K562 (cell line): Measurements from ENCODE around the gene TGM5. TPM values are rescaled to one million over a fixed set of nuclear protein-coding genes. Genes with fewer than 3 reads are reported as not detected.

Source experiments
- ATAC-seq: fragments of 200-7000 bp; cut with Tn5 transposase; 3 replicates; pipeline ENCODE4 v1.9.1; 2020; ENCODE audit warnings: moderate library complexity
- BruUV-seq: library from RNA; stranded (reverse); fragments of 400-500 nt; replicated peaks from 2 replicates; lab custom pipeline; 2021; lab: Mats Ljungman, UMichigan
- CTCF ChIA-PET: fragments of 300-600 bp; formaldehyde crosslinking; extraction: SDS; loops from one replicate; lab custom pipeline; 2021; ENCODE audit warnings: low intra/inter-chr PET ratio; lab: Yijun Ruan, JAX
- POLR2A ChIA-PET: fragments of 300-600, 350-650 bp; sonication (Branson Sonifier 250); formaldehyde crosslinking; extraction: SDS; loops from one replicate; lab custom pipeline; 2021; ENCODE audit warnings: antibody characterized with exemption, inconsistent platforms; lab: Yijun Ruan, JAX
- DNase-seq, 4 experiments: peaks; one replicate each; pipeline versions ENCODE4 v3.0.0 to v3.0.0-alpha.2; 2011 to 2018; ENCODE audit warnings: low spot score in 3 of 4, mixed read lengths in 3 of 4; ENCODE audit errors: extremely low read depth in 1 of 4
- FAIRE-seq: peaks from 2 replicates; lab custom pipeline; 2011; peaks lifted over from hg19 to GRCh38; lab: Jason Lieb, UNC
- H2AFZ ChIP-seq: 2 replicates; pipeline ENCODE4 v1.6.0; 2011; ENCODE audit warnings: low read depth, low read length, control low read depth, inconsistent platforms
- H3K27ac ChIP-seq: fragments of 200-600 bp; 3 replicates; pipeline ENCODE4 v1.8.0; 2011; ENCODE audit warnings: low read depth, mild to moderate bottlenecking, control low read depth, inconsistent platforms, low read length, moderate library complexity, mixed read lengths; ENCODE audit errors: extremely low read depth
- H3K27me3 ChIP-seq, 2 experiments: fragments of 300-600 bp in 1 of 2; 2 replicates in 1 of 2; 3 replicates in 1 of 2; pipeline versions ENCODE4 v1.6.0 to v1.8.0; 2011; ENCODE audit warnings: inconsistent platforms in 2 of 2, low read length in 2 of 2, mild to moderate bottlenecking in 1 of 2, mixed read lengths in 1 of 2, moderate library complexity in 1 of 2; ENCODE audit not compliant: control insufficient read depth in 2 of 2, insufficient read depth in 2 of 2
- H3K36me3 ChIP-seq: fragments of 300-600 bp; 3 replicates; pipeline ENCODE4 v1.8.0; 2011; ENCODE audit warnings: mild to moderate bottlenecking, low read length, inconsistent platforms; ENCODE audit not compliant: control insufficient read depth, insufficient read depth
- H3K4me1 ChIP-seq, 2 experiments: fragments of 200-600 bp in 1 of 2; replicated peaks in 1 of 2; 2 replicates in 1 of 2; 3 replicates in 1 of 2; pipeline versions ENCODE4 v1.5.1 to v1.8.0; 2011; ENCODE audit warnings: inconsistent platforms in 2 of 2, low read length in 2 of 2, mild to moderate bottlenecking in 1 of 2, mixed read lengths in 1 of 2, moderate library complexity in 1 of 2; ENCODE audit not compliant: control insufficient read depth in 2 of 2, insufficient read depth in 2 of 2
- H3K4me2 ChIP-seq: 2 replicates; pipeline ENCODE4 v1.6.1; 2011; ENCODE audit warnings: low read length, control low read depth, inconsistent platforms, mixed read lengths; ENCODE audit not compliant: insufficient read depth
- H3K4me3 ChIP-seq: fragments of 200-600 bp; sonication (generic), shearing (Covaris generic); 2 replicates; pipeline ENCODE4 v1.5.1; 2016; ENCODE audit warnings: control low read depth, inconsistent platforms
- H3K79me2 ChIP-seq: fragments of 200-600 bp; 3 replicates; pipeline ENCODE4 v1.8.0; 2011; ENCODE audit warnings: low read length, inconsistent platforms; ENCODE audit not compliant: control insufficient read depth, insufficient read depth
- H3K9ac ChIP-seq, 2 experiments: 2 replicates each; pipeline versions ENCODE4 v1.6.0 to v1.6.1; 2011; ENCODE audit warnings: low read depth in 2 of 2, low read length in 2 of 2, control low read depth in 1 of 2, inconsistent platforms in 1 of 2, mild to moderate bottlenecking in 1 of 2, mixed read lengths in 1 of 2; ENCODE audit not compliant: insufficient read depth in 1 of 2
- H3K9me1 ChIP-seq: one replicate; pipeline ENCODE4 v1.6.0; 2011; ENCODE audit warnings: inconsistent platforms, mild to moderate bottlenecking, low read length, moderate library complexity; ENCODE audit not compliant: control insufficient read depth, insufficient read depth
- H3K9me3 ChIP-seq: replicated peaks from 2 replicates; pipeline ENCODE4 v1.5.1; 2011; ENCODE audit warnings: low read depth, low read length, inconsistent platforms; ENCODE audit not compliant: control insufficient read depth, insufficient read depth
- H4K20me1 ChIP-seq: replicated peaks from 2 replicates; pipeline ENCODE4 v1.6.1; 2011; ENCODE audit warnings: low read length, inconsistent platforms, mixed read lengths; ENCODE audit not compliant: control insufficient read depth, insufficient read depth
- CUX1 ChIP-seq: fragments of 200-800 bp; sonication (Bioruptor generic); IDR thresholded peaks from 2 replicates; pipeline ENCODE4 v1.6.1; 2016; ENCODE audit warnings: missing genetic modification characterization, missing compliant biosample characterization
- SPI1 ChIP-seq: IDR thresholded peaks from 2 replicates; pipeline ENCODE4 v1.6.1; 2011; ENCODE audit warnings: low read depth, low read length, control low read depth, borderline replicate concordance
- SREBF1 ChIP-seq: fragments of 150-350 bp; IDR thresholded peaks from 2 replicates; pipeline ENCODE4 v1.6.1; 2014; ENCODE audit warnings: antibody characterized with exemption, low read depth, low read length, borderline replicate concordance
- SUPT5H ChIP-seq: fragments of 450-650 bp; IDR thresholded peaks from 2 replicates; pipeline ENCODE4 v1.6.1; 2016
- TAF1 ChIP-seq: IDR thresholded peaks from 2 replicates; pipeline ENCODE4 v1.6.1; 2011; ENCODE audit warnings: mild to moderate bottlenecking, low read length, moderate library complexity; ENCODE audit not compliant: insufficient read depth, control insufficient read depth, severe bottlenecking; ENCODE audit errors: extremely low read depth
- ZBTB26 ChIP-seq: fragments of 450-650 bp; formaldehyde crosslinking; IDR thresholded peaks from 2 replicates; pipeline ENCODE4 v1.4.0; 2022; ENCODE audit warnings: missing genetic modification characterization
- ZNF695 ChIP-seq: fragments of 450-650 bp; formaldehyde crosslinking; IDR thresholded peaks from 2 replicates; pipeline ENCODE4 v1.4.0; 2020; ENCODE audit warnings: mild to moderate bottlenecking, moderate library complexity
- WGBS: fragments of 100-300 bp; shearing (Covaris generic); methylation state at CpG from one replicate; pipeline ENCODE4 v1.1.6; 2016; ENCODE audit warnings: low coverage, mixed read lengths; ENCODE audit not compliant: insufficient coverage; ENCODE audit errors: missing lambda C conversion rate; 5-methylcytosine and 5-hydroxymethylcytosine counted together
- in situ Hi-C: fragments of 300-500 bp; cut with MboI; formaldehyde crosslinking; loops from 4 replicates; pipeline ENCODE4 v1.15.0; 2018; ENCODE audit warnings: inconsistent platforms, mixed read lengths
- intact Hi-C: fragments of 100-400 bp; cut with micrococcal nuclease; formaldehyde crosslinking; loops from 2 replicates; pipeline ENCODE4 v1.14.2; 2022
- polyA plus RNA-seq, 8 experiments: library from polyadenylated mRNA; depleted of rRNA in 4 of 8; stranded (reverse) in 5 of 8; unstranded in 3 of 8; fragments of >200 nt; fragmentation: Nextera tagmentation in 2 of 8; fragmentation: Illumina TruSeq in 1 of 8; extraction: Ambion mirVana in 2 of 8; extraction: Trizol in 1 of 8; gene quantifications; 2 replicates each; pipeline versions ENCODE4 v1.2.1 to v1.2.3, GENCODE V29; 2011 to 2014; ENCODE audit warnings: inconsistent platforms in 1 of 8, missing spikeins in 1 of 8
- total RNA-seq, 7 experiments: library from RNA; depleted of rRNA in 6 of 7; stranded (reverse); fragments of >200 nt in 6 of 7; fragmentation: Illumina TruSeq in 2 of 7; extraction: Trizol in 2 of 7; gene quantifications; 2 replicates each; pipeline versions ENCODE4 v1.2.1 to v1.2.3, GENCODE V29; 2011 to 2021; ENCODE audit warnings: low replicate concordance in 1 of 7

TGM5 gene
- total and polyA plus RNA-seq, 9 of the 15 experiments (the other 6 are each of a cell fraction or from before 2014, with no cell fraction given): 0.03 to 0.10 (median 0.07) TPM; not detected in 6

- Histone ChIP-seq H3K27me3 (no peaks in the 10 kb centered on the region), H3K9ac (no peak overlapping the region), H3K4me3 (no peak overlapping the region), H3K9me1 (no peaks in the 10 kb centered on the region), H3K4me2 (no peak overlapping the region), H3K36me3 (no peaks in the 10 kb centered on the region), H4K20me1 (no peaks in the 10 kb centered on the region), H3K9me3 (no peaks in the 10 kb centered on the region), H3K4me1 (peaks cover 0 to 6% of the 10 kb centered on the region in 2 experiments; a peak in 2 of 5 replicates), H3K27ac (no peak overlapping the region), H2AFZ (no peak overlapping the region), H3K79me2 (no peaks in the 10 kb centered on the region)
- no peak for FAIRE-seq
- intact Hi-C loops (no loop called here), in situ Hi-C loops (no loop called here)
- no peak for ATAC-seq
- TF ChIP-seq TAF1 (no peak), SREBF1 (no peak), SUPT5H (no peak), ZNF695 (CRISPR knock-in tag) (no peak), CUX1 (CRISPR knock-in tag) (no peak), SPI1 (no peak), ZBTB26 (CRISPR knock-in tag) (no peak)
- POLR2A ChIA-PET: interaction anchor here (1.7 kb wide), 1 partner anchor 21 kb away, joined by 4 read pairs; no protein-coding TSS in a partner anchor
- BruUV-seq: no TSS peak
- CTCF ChIA-PET: no interaction called here
- DNase-seq: no peak
- WGBS: 13% methylated on average over 6 of the region's 6 CpGs
These were observed 20.4 kb downstream of the TGM5 start for GRCh38 chr15:43246261-43246774.
